Panc1 (cell line): ENCODE data around the gene KIZ. TPM values are rescaled to one million over a fixed set of nuclear protein-coding genes. Genes with fewer than 3 reads are reported as not detected.

Experiments
- ATAC-seq: fragments of 200-7000 bp; cut with Tn5 transposase; 2 replicates; pipeline ENCODE4 v1.9.1; 2020; ENCODE audit warnings: mild to moderate bottlenecking, moderate library complexity
- BruUV-seq: library from RNA; stranded (reverse); fragments of 400-500 nt; replicated peaks from 2 replicates; lab custom pipeline; 2021; lab: Mats Ljungman, UMichigan
- CTCF ChIA-PET: fragments of 300-600 bp; sonication (Branson Sonifier 250); formaldehyde crosslinking; loops from one replicate; lab custom pipeline; 2022; ENCODE audit warnings: antibody characterized with exemption; lab: Charles Lee
- POLR2A ChIA-PET: fragments of 300-600 bp; sonication (Branson Sonifier 250); formaldehyde crosslinking; loops from one replicate; lab custom pipeline; 2022; ENCODE audit warnings: antibody characterized with exemption; lab: Charles Lee
- DNase-seq: peaks from one replicate; pipeline ENCODE4 v3.0.0-alpha.2; 2010; ENCODE audit warnings: low read depth, low spot score
- H3K27ac ChIP-seq: 2 replicates; pipeline ENCODE4 v1.5.1; 2011; ENCODE audit warnings: mild to moderate bottlenecking, low read length, inconsistent platforms
- H3K27me3 ChIP-seq: fragments of 200-500 bp; sonication (Bioruptor generic); 2 replicates; pipeline ENCODE4 v1.6.0; 2014; ENCODE audit warnings: low read length, inconsistent platforms; ENCODE audit not compliant: control insufficient read depth, insufficient read depth
- H3K36me3 ChIP-seq: fragments of 200-500 bp; sonication (Bioruptor generic); 2 replicates; pipeline ENCODE4 v1.5.1; 2014; ENCODE audit warnings: inconsistent platforms, mild to moderate bottlenecking, low read length, moderate library complexity; ENCODE audit not compliant: control insufficient read depth, insufficient read depth
- H3K4me1 ChIP-seq: 2 replicates; pipeline ENCODE4 v1.5.1; 2011; ENCODE audit warnings: inconsistent platforms, mild to moderate bottlenecking, low read length, moderate library complexity; ENCODE audit not compliant: control insufficient read depth, insufficient read depth
- H3K4me3 ChIP-seq, 2 experiments: 2 replicates each; pipeline ENCODE4 v1.5.1; 2011 to 2012; ENCODE audit warnings: low read depth in 2 of 2, low read length in 2 of 2, mild to moderate bottlenecking in 2 of 2, inconsistent platforms in 1 of 2, moderate library complexity in 1 of 2
- H3K9me3 ChIP-seq: fragments of 200-500 bp; sonication (Bioruptor generic); 2 replicates; pipeline ENCODE4 v1.5.1; 2014; ENCODE audit warnings: low read depth, mild to moderate bottlenecking, inconsistent platforms, low read length, moderate library complexity; ENCODE audit not compliant: control insufficient read depth, insufficient read depth
- CTCF ChIP-seq: fragments of 450-650 bp; IDR thresholded peaks from 2 replicates; pipeline ENCODE4 v1.5.1; 2017; ENCODE audit warnings: mild to moderate bottlenecking
- POLR2AphosphoS5 ChIP-seq: IDR thresholded peaks from 2 replicates; pipeline ENCODE4 v1.6.1; 2012; ENCODE audit warnings: mild to moderate bottlenecking, low read depth, low read length, moderate library complexity
- SIN3A ChIP-seq: IDR thresholded peaks from 2 replicates; pipeline ENCODE4 v1.6.1; 2012; ENCODE audit warnings: low read depth, mild to moderate bottlenecking, low read length, moderate library complexity, borderline replicate concordance; ENCODE audit not compliant: insufficient read depth
- TCF7L2 ChIP-seq: IDR thresholded peaks from 2 replicates; pipeline ENCODE4 v1.6.1; 2011; ENCODE audit warnings: mild to moderate bottlenecking, low read depth, low read length, inconsistent platforms
- in situ Hi-C: cut with HindIII; loops from 2 replicates; pipeline ENCODE4 v1.10.0; 2016; ENCODE audit warnings: low sequenced_read_pairs, low pct_unique_long_range_greater_than_20kb
- intact Hi-C: fragments of 100-400 bp; cut with micrococcal nuclease; formaldehyde crosslinking; loops from one replicate; pipeline ENCODE4 v1.10.0; 2022; ENCODE audit not compliant: unreplicated experiment
- total RNA-seq: library from RNA; stranded (reverse); gene quantifications from one replicate; pipeline ENCODE4 v1.2.1, GENCODE V29; 2021; ENCODE audit not compliant: unreplicated experiment
- TF ChIP-seq, protein P1 (sequence below), 2 experiments: IDR thresholded peaks; 2 replicates each; pipeline ENCODE4 v1.6.1; 2011 to 2012; ENCODE audit warnings: low read depth in 2 of 2, control low read depth in 1 of 2, low read length in 1 of 2, mild to moderate bottlenecking in 1 of 2, moderate library complexity in 1 of 2; ENCODE audit not compliant: insufficient read depth in 1 of 2

KIZ gene
- total RNA-seq, 1 experiment from 2014 or later = 6.5 TPM

DNA sequence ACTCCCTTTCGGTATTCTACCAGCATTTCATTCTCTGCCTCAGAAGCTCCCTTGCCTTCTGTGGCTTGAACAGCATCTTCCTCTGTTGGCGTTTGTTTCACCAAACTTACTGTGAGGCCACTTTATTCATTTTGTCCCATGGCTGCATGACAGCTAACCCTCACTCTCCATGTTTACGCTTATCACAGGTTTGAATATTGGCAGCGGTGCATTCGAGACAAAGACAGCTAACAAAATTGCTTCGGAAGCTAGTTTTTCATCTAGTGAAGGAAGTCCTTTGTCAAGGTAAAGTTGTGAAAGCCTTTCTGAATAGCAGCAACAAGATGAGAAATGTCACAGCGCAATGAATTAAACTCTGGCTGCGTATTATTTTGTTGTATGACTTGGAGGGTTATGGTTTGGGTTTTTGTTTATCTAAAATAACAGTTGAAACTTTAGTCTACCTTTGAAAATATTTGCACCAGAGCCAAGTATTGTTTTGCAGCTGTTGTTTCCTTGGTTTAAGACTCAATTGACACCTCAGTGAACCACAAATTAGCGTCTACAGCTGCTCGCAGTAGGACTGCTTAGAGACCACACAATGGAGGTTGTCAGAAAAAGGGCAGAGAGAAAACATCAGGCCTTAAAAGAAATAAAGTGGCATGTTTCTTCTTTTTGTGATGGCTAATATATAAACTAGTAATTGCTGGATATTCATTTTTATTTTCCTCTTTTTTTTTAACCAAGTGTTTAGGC is 106.8 kb downstream of the KIZ start:
- Histone ChIP-seq H3K27me3 (no peaks in the 10 kb centered on the region), H3K27ac (no peak overlapping the region), H3K9me3 (no peaks in the 10 kb centered on the region), H3K4me3 (no peak overlapping the region), H3K4me1 (0 out of 2 replicates have a peak, but pooled peaks cover 2% of the 10 kb centered on the region), H3K36me3 (no peaks in the 10 kb centered on the region)
- no TSS peak for BruUV-seq
- ChIA-PET POLR2A (no interaction called here), CTCF (no interaction called here)
- ATAC-seq (no peak), DNase-seq (no peak)
- in situ Hi-C loops (no loop called here), intact Hi-C loops (loop anchor here (10.0 kb wide), 1 partner anchor 368 kb away; no protein-coding TSS in a partner anchor)
- TF ChIP-seq TCF7L2 (no peak), SIN3A (no peak), POLR2AphosphoS5 (no peak), CTCF (no peak)
- TF ChIP-seq, protein P1, sequence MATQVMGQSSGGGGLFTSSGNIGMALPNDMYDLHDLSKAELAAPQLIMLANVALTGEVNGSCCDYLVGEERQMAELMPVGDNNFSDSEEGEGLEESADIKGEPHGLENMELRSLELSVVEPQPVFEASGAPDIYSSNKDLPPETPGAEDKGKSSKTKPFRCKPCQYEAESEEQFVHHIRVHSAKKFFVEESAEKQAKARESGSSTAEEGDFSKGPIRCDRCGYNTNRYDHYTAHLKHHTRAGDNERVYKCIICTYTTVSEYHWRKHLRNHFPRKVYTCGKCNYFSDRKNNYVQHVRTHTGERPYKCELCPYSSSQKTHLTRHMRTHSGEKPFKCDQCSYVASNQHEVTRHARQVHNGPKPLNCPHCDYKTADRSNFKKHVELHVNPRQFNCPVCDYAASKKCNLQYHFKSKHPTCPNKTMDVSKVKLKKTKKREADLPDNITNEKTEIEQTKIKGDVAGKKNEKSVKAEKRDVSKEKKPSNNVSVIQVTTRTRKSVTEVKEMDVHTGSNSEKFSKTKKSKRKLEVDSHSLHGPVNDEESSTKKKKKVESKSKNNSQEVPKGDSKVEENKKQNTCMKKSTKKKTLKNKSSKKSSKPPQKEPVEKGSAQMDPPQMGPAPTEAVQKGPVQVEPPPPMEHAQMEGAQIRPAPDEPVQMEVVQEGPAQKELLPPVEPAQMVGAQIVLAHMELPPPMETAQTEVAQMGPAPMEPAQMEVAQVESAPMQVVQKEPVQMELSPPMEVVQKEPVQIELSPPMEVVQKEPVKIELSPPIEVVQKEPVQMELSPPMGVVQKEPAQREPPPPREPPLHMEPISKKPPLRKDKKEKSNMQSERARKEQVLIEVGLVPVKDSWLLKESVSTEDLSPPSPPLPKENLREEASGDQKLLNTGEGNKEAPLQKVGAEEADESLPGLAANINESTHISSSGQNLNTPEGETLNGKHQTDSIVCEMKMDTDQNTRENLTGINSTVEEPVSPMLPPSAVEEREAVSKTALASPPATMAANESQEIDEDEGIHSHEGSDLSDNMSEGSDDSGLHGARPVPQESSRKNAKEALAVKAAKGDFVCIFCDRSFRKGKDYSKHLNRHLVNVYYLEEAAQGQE (IDR thresholded peaks at IDR 0.05; ENCODE audit: insufficient read depth in 1 of 2, low read depth in 2 of 2, low read length in 1 of 2) = no peak

DNA sequence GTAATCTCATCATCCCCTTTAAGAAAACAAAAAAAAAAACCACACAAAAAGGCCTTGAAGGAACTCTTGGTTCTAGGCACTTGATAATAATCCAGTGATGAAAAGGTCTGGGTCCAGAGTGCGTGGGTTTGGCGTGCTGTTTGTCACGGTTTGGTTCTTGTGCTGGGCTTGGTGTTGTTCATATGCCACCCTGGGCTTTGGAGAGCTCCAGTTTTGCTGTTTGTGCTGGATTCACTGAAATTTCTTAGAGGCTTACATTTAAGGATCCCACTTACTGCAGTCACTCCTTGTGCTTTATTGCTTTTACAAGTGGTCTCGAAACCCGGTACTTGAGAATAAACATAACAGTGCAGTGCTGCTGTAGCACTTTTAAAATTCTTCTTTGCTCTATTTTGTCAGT is 108.4 kb downstream of the KIZ start:
- no peaks in the 10 kb centered on the region for H3K27me3 ChIP-seq
- in situ Hi-C loops (no loop called here), intact Hi-C loops (loop anchor here (10.0 kb wide), 1 partner anchor 370 kb away; no protein-coding TSS in a partner anchor)
- DNase-seq (no peak), ATAC-seq (no peak)
- POLR2A ChIA-PET = no interaction called here
- CTCF ChIA-PET = interaction anchor here (0.6 to 1.6 kb wide), 3 partner anchors 271 to 368 kb away, joined by 3 to 4 read pairs (median 4); no protein-coding TSS in a partner anchor
- no peak for TF ChIP-seq POLR2AphosphoS5
- TF ChIP-seq TCF7L2 = no peak
- TF ChIP-seq CTCF = no peak
- TF ChIP-seq, protein P1 (IDR thresholded peaks at IDR 0.05; ENCODE audit: insufficient read depth in 1 of 2, low read depth in 2 of 2, low read length in 1 of 2) = no peak
- TF ChIP-seq SIN3A = no peak
- H3K4me1 ChIP-seq = 0 out of 2 replicates have a peak, but pooled peaks cover 2% of the 10 kb centered on the region
- H3K36me3 ChIP-seq = no peaks in the 10 kb centered on the region
- no TSS peak for BruUV-seq
- H3K9me3 ChIP-seq = no peaks in the 10 kb centered on the region
- H3K4me3 ChIP-seq = no peak overlapping the region
- no peak overlapping the region for H3K27ac ChIP-seq
